Uterus (tissue), 2 donors: ENCODE measurements around the gene CRPPA.

Experiments used
- POLR2A ChIP-seq, 2 donors: fragments of 450-650 bp; IDR thresholded peaks; one replicate each; pipeline ENCODE4 v1.6.1; 2016; ENCODE audit warnings: antibody characterized with exemption in 2 of 2, mild to moderate bottlenecking in 1 of 2, moderate library complexity in 1 of 2
- TF ChIP-seq, protein P1 (sequence below), 4 experiments: fragments of 200-600 bp in 2 of 4; fragments of 450-650 bp in 2 of 4; sonication (generic) in 2 of 4; IDR thresholded peaks; one replicate each; pipeline ENCODE4 v1.5.1; 2016 to 2019; ENCODE audit warnings: antibody characterized with exemption in 4 of 4, mild to moderate bottlenecking in 2 of 4, moderate library complexity in 1 of 4

DNA sequence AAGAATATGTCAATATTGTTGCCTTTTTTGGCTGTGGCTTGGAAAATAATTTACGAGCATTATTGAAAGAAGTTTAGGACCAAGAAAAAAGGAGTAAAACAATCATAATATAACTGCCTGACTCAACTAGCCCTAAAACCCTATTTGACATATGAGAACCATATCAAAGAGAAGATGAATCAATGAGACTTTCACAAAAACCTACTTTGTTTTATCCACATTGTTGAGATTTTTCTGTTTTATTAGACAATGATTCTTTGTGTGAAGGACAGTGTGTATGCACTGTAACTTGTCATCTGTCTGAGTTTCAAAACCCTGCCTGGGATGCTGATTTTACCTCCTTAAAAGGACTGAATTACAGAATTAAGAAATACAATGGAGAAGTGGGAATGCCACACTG is 25.2 kb upstream of the CRPPA start:
- TF ChIP-seq, protein P1, sequence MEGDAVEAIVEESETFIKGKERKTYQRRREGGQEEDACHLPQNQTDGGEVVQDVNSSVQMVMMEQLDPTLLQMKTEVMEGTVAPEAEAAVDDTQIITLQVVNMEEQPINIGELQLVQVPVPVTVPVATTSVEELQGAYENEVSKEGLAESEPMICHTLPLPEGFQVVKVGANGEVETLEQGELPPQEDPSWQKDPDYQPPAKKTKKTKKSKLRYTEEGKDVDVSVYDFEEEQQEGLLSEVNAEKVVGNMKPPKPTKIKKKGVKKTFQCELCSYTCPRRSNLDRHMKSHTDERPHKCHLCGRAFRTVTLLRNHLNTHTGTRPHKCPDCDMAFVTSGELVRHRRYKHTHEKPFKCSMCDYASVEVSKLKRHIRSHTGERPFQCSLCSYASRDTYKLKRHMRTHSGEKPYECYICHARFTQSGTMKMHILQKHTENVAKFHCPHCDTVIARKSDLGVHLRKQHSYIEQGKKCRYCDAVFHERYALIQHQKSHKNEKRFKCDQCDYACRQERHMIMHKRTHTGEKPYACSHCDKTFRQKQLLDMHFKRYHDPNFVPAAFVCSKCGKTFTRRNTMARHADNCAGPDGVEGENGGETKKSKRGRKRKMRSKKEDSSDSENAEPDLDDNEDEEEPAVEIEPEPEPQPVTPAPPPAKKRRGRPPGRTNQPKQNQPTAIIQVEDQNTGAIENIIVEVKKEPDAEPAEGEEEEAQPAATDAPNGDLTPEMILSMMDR (IDR thresholded peaks at IDR 0.05) = no peak
- TF ChIP-seq POLR2A (IDR thresholded peaks at IDR 0.05) = no peak
